ENCODE data around the gene KCNAB1.

- TF ChIP-seq EZH2 (IDR thresholded peaks at IDR 0.05; ENCODE audit: low read length), result no peak
- TF ChIP-seq, protein P1, sequence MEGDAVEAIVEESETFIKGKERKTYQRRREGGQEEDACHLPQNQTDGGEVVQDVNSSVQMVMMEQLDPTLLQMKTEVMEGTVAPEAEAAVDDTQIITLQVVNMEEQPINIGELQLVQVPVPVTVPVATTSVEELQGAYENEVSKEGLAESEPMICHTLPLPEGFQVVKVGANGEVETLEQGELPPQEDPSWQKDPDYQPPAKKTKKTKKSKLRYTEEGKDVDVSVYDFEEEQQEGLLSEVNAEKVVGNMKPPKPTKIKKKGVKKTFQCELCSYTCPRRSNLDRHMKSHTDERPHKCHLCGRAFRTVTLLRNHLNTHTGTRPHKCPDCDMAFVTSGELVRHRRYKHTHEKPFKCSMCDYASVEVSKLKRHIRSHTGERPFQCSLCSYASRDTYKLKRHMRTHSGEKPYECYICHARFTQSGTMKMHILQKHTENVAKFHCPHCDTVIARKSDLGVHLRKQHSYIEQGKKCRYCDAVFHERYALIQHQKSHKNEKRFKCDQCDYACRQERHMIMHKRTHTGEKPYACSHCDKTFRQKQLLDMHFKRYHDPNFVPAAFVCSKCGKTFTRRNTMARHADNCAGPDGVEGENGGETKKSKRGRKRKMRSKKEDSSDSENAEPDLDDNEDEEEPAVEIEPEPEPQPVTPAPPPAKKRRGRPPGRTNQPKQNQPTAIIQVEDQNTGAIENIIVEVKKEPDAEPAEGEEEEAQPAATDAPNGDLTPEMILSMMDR (optimal IDR thresholded peaks at IDR 0.05 in 1 of 3, IDR thresholded peaks at IDR 0.05 in 1 of 3, conservative IDR thresholded peaks at IDR 0.05 in 1 of 3; ENCODE audit: extremely low read depth in 1 of 3, insufficient read depth in 2 of 3, low read length in 3 of 3), result no peak
Observed at GRCh38 chr3:156227704-156228103, 107.3 kb downstream of the KCNAB1 start.

All from keratinocyte (primary cell).